Endothelial cell of umbilical vein (primary cell): ENCODE results near the gene CCR3. TPM values are rescaled to one million over a fixed set of nuclear protein-coding genes. Genes with fewer than 3 reads are reported as not detected.

Source experiments
- BruUV-seq: library from RNA; stranded (reverse); fragments of 400-500 nt; replicated peaks from 2 replicates; lab custom pipeline; 2021; lab: Mats Ljungman, UMichigan
- CTCF ChIA-PET: fragments of 300-600, 350-600 bp; sonication (Branson Sonifier 250); formaldehyde crosslinking; loops from one replicate; lab custom pipeline; 2021; ENCODE audit warnings: antibody characterized with exemption, inconsistent platforms; lab: Charles Lee
- POLR2A ChIA-PET: fragments of 300-600, 350-600 bp; sonication (Branson Sonifier 250); formaldehyde crosslinking; loops from one replicate; lab custom pipeline; 2021; ENCODE audit warnings: antibody characterized with exemption, inconsistent platforms; lab: Charles Lee
- DNase-seq: peaks from one replicate; pipeline ENCODE4 v3.0.0-alpha.2; 2011; ENCODE audit warnings: low read depth, low spot score
- FAIRE-seq: peaks from 2 replicates; lab custom pipeline; 2011; peaks lifted over from hg19 to GRCh38; lab: Jason Lieb, UNC
- H2AFZ ChIP-seq: 2 replicates; pipeline ENCODE4 v1.6.0; 2012; ENCODE audit warnings: low read depth, low read length, control low read depth, inconsistent platforms
- H3K27ac ChIP-seq: 2 replicates; pipeline ENCODE4 v1.5.1; 2011; ENCODE audit warnings: low read depth, mild to moderate bottlenecking, control low read depth, low read length, moderate library complexity; ENCODE audit not compliant: insufficient read depth
- H3K27me3 ChIP-seq, 2 experiments: 2 replicates each; pipeline versions ENCODE4 v1.6.0 to v1.6.1; 2011; ENCODE audit warnings: low read length in 2 of 2, mixed read lengths in 1 of 2; ENCODE audit not compliant: control insufficient read depth in 2 of 2, insufficient read depth in 2 of 2
- H3K36me3 ChIP-seq, 2 experiments: 2 replicates in 1 of 2; 3 replicates in 1 of 2; pipeline ENCODE4 v1.5.1; 2011; ENCODE audit warnings: low read length in 2 of 2, mild to moderate bottlenecking in 1 of 2, moderate library complexity in 1 of 2; ENCODE audit not compliant: control insufficient read depth in 2 of 2, insufficient read depth in 2 of 2; ENCODE audit errors: extremely low read depth in 1 of 2
- H3K4me1 ChIP-seq: 3 replicates; pipeline ENCODE4 v1.5.1; 2011; ENCODE audit warnings: mild to moderate bottlenecking, low read length; ENCODE audit not compliant: control insufficient read depth, insufficient read depth; ENCODE audit errors: extremely low read depth
- H3K4me2 ChIP-seq: 2 replicates; pipeline ENCODE4 v1.6.1; 2011; ENCODE audit warnings: low read length, control low read depth, mixed read lengths; ENCODE audit not compliant: insufficient read depth
- H3K4me3 ChIP-seq, 3 experiments: fragments of 200-600 bp in 1 of 3; sonication (generic), shearing (Covaris generic) in 1 of 3; replicated peaks in 1 of 3; 2 replicates each; pipeline ENCODE4 v1.5.1; 2011 to 2016; ENCODE audit warnings: control low read depth in 3 of 3, low read length in 3 of 3, mild to moderate bottlenecking in 2 of 3, inconsistent platforms in 1 of 3, low read depth in 1 of 3, moderate library complexity in 1 of 3; ENCODE audit not compliant: insufficient read depth in 1 of 3
- H3K79me2 ChIP-seq: 2 replicates; pipeline ENCODE4 v1.6.0; 2012; ENCODE audit warnings: low read length, inconsistent platforms; ENCODE audit not compliant: control insufficient read depth, insufficient read depth
- H3K9ac ChIP-seq: replicated peaks from 2 replicates; pipeline ENCODE3; 2011; ENCODE audit warnings: low read length, control low read depth; ENCODE audit not compliant: insufficient read depth; ENCODE audit errors: extremely low read depth
- H3K9me1 ChIP-seq: replicated peaks from 3 replicates; pipeline ENCODE4 v1.6.0; 2011; ENCODE audit warnings: mild to moderate bottlenecking, low read length; ENCODE audit not compliant: control insufficient read depth, insufficient read depth; ENCODE audit errors: extremely low read depth
- H3K9me3 ChIP-seq: replicated peaks from 2 replicates; pipeline ENCODE4 v1.5.1; 2012; ENCODE audit warnings: low read length, inconsistent platforms; ENCODE audit not compliant: control insufficient read depth, insufficient read depth
- H4K20me1 ChIP-seq: replicated peaks from 2 replicates; pipeline ENCODE3; 2011; ENCODE audit warnings: mild to moderate bottlenecking, low read length; ENCODE audit not compliant: control insufficient read depth, insufficient read depth; ENCODE audit errors: extremely low read depth
- GATA2 ChIP-seq: IDR thresholded peaks from 2 replicates; pipeline ENCODE4 v1.7.0; 2011; ENCODE audit warnings: low read depth, mild to moderate bottlenecking, moderate library complexity, mixed read lengths, low read length; ENCODE audit not compliant: insufficient read length, insufficient read depth
- JUN ChIP-seq: IDR thresholded peaks from 2 replicates; pipeline ENCODE4 v1.6.1; 2011; ENCODE audit warnings: borderline replicate concordance, low read depth; ENCODE audit not compliant: insufficient read length, insufficient read depth
- POLR2A ChIP-seq: IDR thresholded peaks from 2 replicates; pipeline ENCODE4 v1.6.1; 2012; ENCODE audit warnings: low read depth, mild to moderate bottlenecking, control low read depth, low read length
- dilution Hi-C: fragments of 300-500 bp; cut with MboI; formaldehyde crosslinking; loops from one replicate; pipeline ENCODE4 v1.15.0; 2019; ENCODE audit warnings: low sequenced_read_pairs; ENCODE audit not compliant: extremely low pct_ligation_motif_present
- intact Hi-C: fragments of 100-400 bp; cut with micrococcal nuclease; formaldehyde crosslinking; loops from one replicate; pipeline ENCODE4 v1.10.0; 2022
- polyA plus RNA-seq, 4 experiments: library from polyadenylated mRNA; depleted of rRNA in 3 of 4; stranded (reverse) in 3 of 4; unstranded in 1 of 4; fragments of >200 nt; gene quantifications; 2 replicates each; pipeline versions ENCODE4 v1.2.1 to v1.2.3, GENCODE V29; 2011 to 2012; ENCODE audit warnings: missing spikeins in 1 of 4
- total RNA-seq: library from RNA; stranded (reverse); gene quantifications from 2 replicates; pipeline ENCODE4 v1.2.3, GENCODE V29; 2021
- TF ChIP-seq, protein P1 (sequence below): IDR thresholded peaks from 2 replicates; pipeline ENCODE4 v1.6.1; 2011; ENCODE audit not compliant: insufficient read depth, insufficient read length
- TF ChIP-seq, protein P2 (sequence below), 2 donors: IDR thresholded peaks; 1 replicate in 1 of 2; 2 replicates in 1 of 2; pipeline ENCODE4 v1.5.1; 2011; ENCODE audit warnings: low read length in 2 of 2, mild to moderate bottlenecking in 2 of 2, moderate library complexity in 2 of 2, control low read depth in 1 of 2, inconsistent platforms in 1 of 2, low read depth in 1 of 2; ENCODE audit not compliant: insufficient read depth in 1 of 2; ENCODE audit errors: extremely low read depth in 1 of 2

CCR3 gene
- total and polyA plus RNA-seq, 2 donors (not counting 3 experiments of a cell fraction or from before 2014, with no cell fraction given), result not detected

DNA sequence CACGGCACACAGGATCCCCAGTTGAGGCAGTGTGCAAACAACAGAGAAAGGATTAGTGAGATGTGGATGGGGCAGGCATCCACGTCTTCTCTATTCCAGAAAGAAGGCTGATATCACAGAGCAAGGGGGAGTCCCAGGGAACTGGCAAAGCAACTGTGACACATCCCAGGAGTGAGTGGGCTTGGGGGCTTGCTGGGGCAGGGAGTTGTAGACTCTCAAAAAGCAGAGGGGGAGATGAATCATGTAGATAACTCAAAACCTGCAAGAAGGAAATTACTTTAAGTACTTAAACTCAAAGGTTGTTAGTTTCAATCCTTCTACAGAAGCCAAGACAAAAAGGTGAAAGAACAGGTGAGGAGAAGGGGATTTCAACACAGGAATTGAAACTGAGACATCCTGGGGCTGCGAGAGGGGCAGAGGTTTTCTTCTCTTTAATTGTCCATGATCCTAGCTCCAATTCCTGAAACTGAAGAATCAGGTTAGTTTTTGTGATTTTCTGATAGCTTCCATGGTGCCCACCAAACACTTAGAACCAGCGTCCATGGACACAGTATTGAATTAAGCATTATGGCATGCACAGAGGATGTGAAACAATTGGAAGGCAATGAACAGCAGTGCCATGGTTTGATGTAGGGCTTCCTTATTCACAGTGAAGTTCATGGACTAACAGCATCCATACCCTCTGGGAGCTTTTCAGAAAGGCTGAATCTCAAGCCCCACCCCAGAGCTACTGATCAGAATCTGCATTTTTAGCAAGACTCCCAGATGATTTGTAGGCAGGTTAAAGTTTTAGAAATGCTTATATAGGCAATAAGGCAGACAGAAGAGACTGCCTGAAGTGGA, 52.0 kb downstream of the CCR3 start:
- Histone ChIP-seq H4K20me1 (no peaks in the 10 kb centered on the region), H3K4me1 (no peaks in the 10 kb centered on the region), H3K9me1 (no peaks in the 10 kb centered on the region), H3K79me2 (no peaks in the 10 kb centered on the region), H3K4me3 (no peak overlapping the region), H3K27ac (no peak overlapping the region), H2AFZ (no peak overlapping the region), H3K9ac (no peak overlapping the region), H3K9me3 (no peaks in the 10 kb centered on the region), H3K4me2 (no peak overlapping the region), H3K36me3 (no peaks in the 10 kb centered on the region), H3K27me3 (peaks cover 0 to 2% of the 10 kb centered on the region in 2 experiments)
- no peak for DNase-seq
- POLR2A ChIA-PET, result no interaction called here
- no TSS peak for BruUV-seq
- intact Hi-C loops (no loop called here), dilution Hi-C loops (no loop called here)
- CTCF ChIA-PET, result interaction anchor here (0.9 to 2.1 kb wide), 3 partner anchors 18 to 134 kb away, joined by 3 to 8 read pairs (median 3); no protein-coding TSS in a partner anchor
- TF ChIP-seq, protein P1, sequence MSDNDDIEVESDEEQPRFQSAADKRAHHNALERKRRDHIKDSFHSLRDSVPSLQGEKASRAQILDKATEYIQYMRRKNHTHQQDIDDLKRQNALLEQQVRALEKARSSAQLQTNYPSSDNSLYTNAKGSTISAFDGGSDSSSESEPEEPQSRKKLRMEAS, result no peak
- TF ChIP-seq GATA2, result no peak
- TF ChIP-seq POLR2A, result no peak
- no peak for TF ChIP-seq JUN
- no peak for FAIRE-seq

DNA sequence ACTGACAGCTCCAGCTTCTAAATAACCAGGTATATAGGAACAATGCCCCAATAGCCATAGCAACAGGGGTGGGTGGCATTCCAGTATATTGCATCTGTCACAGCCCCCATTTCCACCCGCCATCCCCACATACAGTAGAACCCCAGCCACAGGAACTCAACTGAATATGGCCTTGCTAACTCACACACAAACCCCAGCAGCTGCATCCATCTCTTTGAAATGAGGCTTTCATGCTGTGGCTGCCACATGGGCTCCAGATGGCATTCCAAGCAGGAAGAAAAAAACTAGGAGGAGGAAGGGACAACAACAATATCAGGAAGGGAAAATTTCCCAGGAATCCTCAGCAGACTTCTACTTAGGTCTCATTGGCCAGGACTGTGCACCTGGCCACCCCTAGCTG, 54.6 kb downstream of the CCR3 start:
- Histone ChIP-seq H3K9me1 (no peaks in the 10 kb centered on the region), H3K27ac (no peak overlapping the region), H4K20me1 (no peaks in the 10 kb centered on the region), H3K27me3 (peaks cover 0 to 3% of the 10 kb centered on the region in 2 experiments), H3K9ac (no peak overlapping the region), H3K4me2 (no peak overlapping the region), H3K9me3 (no peaks in the 10 kb centered on the region), H3K4me3 (no peak overlapping the region), H3K4me1 (no peaks in the 10 kb centered on the region), H3K79me2 (no peaks in the 10 kb centered on the region), H3K36me3 (no peaks in the 10 kb centered on the region), H2AFZ (no peak overlapping the region)
- DNase-seq, result no peak
- no TSS peak for BruUV-seq
- FAIRE-seq, result no peak
- TF ChIP-seq, protein P2, sequence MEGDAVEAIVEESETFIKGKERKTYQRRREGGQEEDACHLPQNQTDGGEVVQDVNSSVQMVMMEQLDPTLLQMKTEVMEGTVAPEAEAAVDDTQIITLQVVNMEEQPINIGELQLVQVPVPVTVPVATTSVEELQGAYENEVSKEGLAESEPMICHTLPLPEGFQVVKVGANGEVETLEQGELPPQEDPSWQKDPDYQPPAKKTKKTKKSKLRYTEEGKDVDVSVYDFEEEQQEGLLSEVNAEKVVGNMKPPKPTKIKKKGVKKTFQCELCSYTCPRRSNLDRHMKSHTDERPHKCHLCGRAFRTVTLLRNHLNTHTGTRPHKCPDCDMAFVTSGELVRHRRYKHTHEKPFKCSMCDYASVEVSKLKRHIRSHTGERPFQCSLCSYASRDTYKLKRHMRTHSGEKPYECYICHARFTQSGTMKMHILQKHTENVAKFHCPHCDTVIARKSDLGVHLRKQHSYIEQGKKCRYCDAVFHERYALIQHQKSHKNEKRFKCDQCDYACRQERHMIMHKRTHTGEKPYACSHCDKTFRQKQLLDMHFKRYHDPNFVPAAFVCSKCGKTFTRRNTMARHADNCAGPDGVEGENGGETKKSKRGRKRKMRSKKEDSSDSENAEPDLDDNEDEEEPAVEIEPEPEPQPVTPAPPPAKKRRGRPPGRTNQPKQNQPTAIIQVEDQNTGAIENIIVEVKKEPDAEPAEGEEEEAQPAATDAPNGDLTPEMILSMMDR (IDR thresholded peaks at IDR 0.05; ENCODE audit: extremely low read depth in 1 of 2, insufficient read depth in 1 of 2, low read depth in 1 of 2, low read length in 2 of 2), result no peak
- dilution Hi-C loops, result no loop called here
- ChIA-PET POLR2A (no interaction called here), CTCF (no interaction called here)
- intact Hi-C loops, result no loop called here
